HCT116 (cell line): ENCODE results near the gene RBPJ. TPM values are rescaled to one million over a fixed set of nuclear protein-coding genes. Genes with fewer than 3 reads are reported as not detected.

Source experiments
- ATAC-seq: fragments of 200-7000 bp; cut with Tn5 transposase; 2 replicates; pipeline ENCODE4 v1.9.1; 2020; ENCODE audit warnings: mild to moderate bottlenecking, moderate library complexity
- BruUV-seq: library from RNA; stranded (reverse); fragments of 400-500 nt; replicated peaks from 2 replicates; lab custom pipeline; 2021; lab: Mats Ljungman, UMichigan
- CTCF ChIA-PET: fragments of 300-600 bp; sonication (Branson Sonifier 250); formaldehyde crosslinking; loops from one replicate; lab custom pipeline; 2021; ENCODE audit warnings: antibody characterized with exemption; lab: Charles Lee
- POLR2A ChIA-PET: fragments of 300-600, 350-600 bp; sonication (Branson Sonifier 250); formaldehyde crosslinking; loops from one replicate; lab custom pipeline; 2021; ENCODE audit warnings: antibody characterized with exemption; lab: Charles Lee
- RAD21 ChIA-PET, 2 experiments: fragments of 300-600 bp; sonication (Branson Sonifier 250); formaldehyde crosslinking; loops; one replicate each; lab custom pipeline; 2023; ENCODE audit warnings: low total read pairs in 2 of 2; ENCODE audit not compliant: uncharacterized antibody in 2 of 2, unreplicated experiment in 2 of 2, low non-redundant PET in 1 of 2; lab: Charles Lee
- DNase-seq: peaks from one replicate; pipeline ENCODE4 v3.0.0-alpha.2; 2010; ENCODE audit warnings: low read depth, low spot score
- H2AFZ ChIP-seq: fragments of 200-600 bp; shearing (Covaris generic), sonication (generic); 2 replicates; pipeline ENCODE4 v1.6.1; 2017; ENCODE audit warnings: low read depth, mixed run types, mixed read lengths, antibody characterized with exemption, low read length; ENCODE audit not compliant: poor library complexity, severe bottlenecking
- H3K27ac ChIP-seq: 2 replicates; pipeline ENCODE4 v1.5.1; 2012; ENCODE audit warnings: low read depth, low read length
- H3K27me3 ChIP-seq: fragments of 200-600 bp; sonication (generic); 2 replicates; pipeline ENCODE4 v1.6.1; 2016; ENCODE audit warnings: mixed run types, low read length, mixed read lengths; ENCODE audit not compliant: insufficient read depth
- H3K36me3 ChIP-seq, 2 experiments: fragments of 200-500 bp in 1 of 2; fragments of 200-600 bp in 1 of 2; sonication (Bioruptor generic) in 1 of 2; sonication (generic) in 1 of 2; 2 replicates each; pipeline versions ENCODE4 v1.5.1 to v1.6.1; 2014 to 2016; ENCODE audit warnings: low read length in 2 of 2, inconsistent platforms in 1 of 2, mixed read lengths in 1 of 2, mixed run types in 1 of 2; ENCODE audit not compliant: insufficient read depth in 2 of 2, control insufficient read depth in 1 of 2
- H3K4me1 ChIP-seq, 2 experiments: fragments of 200-600 bp in 1 of 2; sonication (generic) in 1 of 2; 2 replicates each; pipeline versions ENCODE4 v1.5.1 to v1.6.1; 2012 to 2017; ENCODE audit warnings: low read length in 2 of 2, inconsistent platforms in 1 of 2, mild to moderate bottlenecking in 1 of 2, mixed read lengths in 1 of 2, mixed run types in 1 of 2, moderate library complexity in 1 of 2; ENCODE audit not compliant: insufficient read depth in 2 of 2, control insufficient read depth in 1 of 2
- H3K4me2 ChIP-seq: fragments of 200-600 bp; sonication (generic); 2 replicates; pipeline ENCODE4 v1.6.1; 2017; ENCODE audit warnings: mixed run types, low read length, mixed read lengths
- H3K4me3 ChIP-seq, 2 experiments: fragments of 200-600 bp in 1 of 2; sonication (generic) in 1 of 2; replicated peaks in 1 of 2; 2 replicates each; pipeline ENCODE4 v1.5.1; 2011 to 2016; ENCODE audit warnings: low read length in 2 of 2, control low read depth in 1 of 2, low read depth in 1 of 2, mild to moderate bottlenecking in 1 of 2, mixed read lengths in 1 of 2, mixed run types in 1 of 2
- H3K79me2 ChIP-seq: fragments of 200-600 bp; sonication (generic); 2 replicates; pipeline ENCODE4 v1.6.1; 2017; ENCODE audit warnings: mild to moderate bottlenecking, mixed run types, low read length, moderate library complexity, mixed read lengths; ENCODE audit not compliant: insufficient read depth
- H3K9ac ChIP-seq: fragments of 200-600 bp; sonication (generic); 2 replicates; pipeline ENCODE4 v1.6.1; 2016; ENCODE audit warnings: low read length, mixed read lengths
- H3K9me2 ChIP-seq: fragments of 200-600 bp; sonication (generic), shearing (Covaris generic); 2 replicates; pipeline ENCODE4 v1.6.1; 2017; ENCODE audit warnings: mixed run types, mild to moderate bottlenecking, moderate library complexity; ENCODE audit not compliant: insufficient read depth
- H3K9me3 ChIP-seq, 2 experiments: fragments of 200-500 bp in 1 of 2; fragments of 200-600 bp in 1 of 2; sonication (Bioruptor generic) in 1 of 2; sonication (generic) in 1 of 2; 2 replicates each; pipeline ENCODE4 v1.6.1; 2014 to 2017; ENCODE audit warnings: low read length in 2 of 2, mixed read lengths in 2 of 2, inconsistent platforms in 1 of 2, low read depth in 1 of 2, mild to moderate bottlenecking in 1 of 2, mixed run types in 1 of 2, moderate library complexity in 1 of 2; ENCODE audit not compliant: control insufficient read depth in 1 of 2, insufficient read depth in 1 of 2
- H4K20me1 ChIP-seq: fragments of 200-600 bp; sonication (generic), shearing (Covaris generic); 2 replicates; pipeline ENCODE4 v1.6.1; 2017; ENCODE audit warnings: mixed run types, mild to moderate bottlenecking, moderate library complexity; ENCODE audit not compliant: insufficient read depth
- ATF3 ChIP-seq: IDR thresholded peaks from 2 replicates; pipeline ENCODE4 v1.6.1; 2012
- CBX3 ChIP-seq: IDR thresholded peaks from 2 replicates; pipeline ENCODE4 v1.6.1; 2012; ENCODE audit warnings: low read depth
- POLR2AphosphoS5 ChIP-seq: IDR thresholded peaks from 2 replicates; pipeline ENCODE4 v1.6.1; 2011; ENCODE audit warnings: mild to moderate bottlenecking, low read depth, low read length, moderate library complexity
- REST ChIP-seq: IDR thresholded peaks from 2 replicates; pipeline ENCODE4 v1.6.1; 2012; ENCODE audit warnings: low read depth
- SP1 ChIP-seq: IDR thresholded peaks from 2 replicates; pipeline ENCODE4 v1.6.1; 2012; ENCODE audit warnings: low read depth
- SRF ChIP-seq: IDR thresholded peaks from 2 replicates; pipeline ENCODE4 v1.6.1; 2012; ENCODE audit warnings: low read depth
- TCF7L2 ChIP-seq: IDR thresholded peaks from 2 replicates; pipeline ENCODE4 v1.7.0; 2011; ENCODE audit warnings: borderline replicate concordance, inconsistent platforms; ENCODE audit not compliant: insufficient read depth, insufficient read length; ENCODE audit errors: extremely low read depth
- YY1 ChIP-seq: IDR thresholded peaks from 2 replicates; pipeline ENCODE4 v1.6.1; 2011; ENCODE audit warnings: low read length, low read depth, moderate library complexity, mild to moderate bottlenecking; ENCODE audit not compliant: insufficient replicate concordance; ENCODE audit errors: extremely low read depth
- ZBTB33 ChIP-seq: IDR thresholded peaks from 2 replicates; pipeline ENCODE4 v1.6.1; 2011; ENCODE audit warnings: mild to moderate bottlenecking, low read length, moderate library complexity; ENCODE audit not compliant: insufficient replicate concordance; ENCODE audit errors: extremely low read depth
- ZFX ChIP-seq: fragments of 450-650 bp; IDR thresholded peaks from 2 replicates; pipeline ENCODE4 v1.6.1; 2017
- intact Hi-C: fragments of 100-400 bp; cut with micrococcal nuclease; formaldehyde crosslinking; loops from 2 replicates; pipeline ENCODE4 v1.10.0; 2022
- total RNA-seq: library from RNA; stranded (reverse); gene quantifications from one replicate; pipeline ENCODE4 v1.2.1, GENCODE V29; 2021; ENCODE audit not compliant: unreplicated experiment

Gene RBPJ
- total RNA-seq, 1 experiment from 2014 or later, result 72.7 TPM

- TF ChIP-seq ATF3, result no peak
- TF ChIP-seq CBX3, result no peak
- no peak for TF ChIP-seq YY1
- no peak for TF ChIP-seq POLR2AphosphoS5
- no peak for TF ChIP-seq ZBTB33
- no peak for TF ChIP-seq ZFX
- TF ChIP-seq REST, result no peak
- TF ChIP-seq SP1, result no peak
- no peak for TF ChIP-seq TCF7L2
- TF ChIP-seq SRF, result no peak
- H3K27ac ChIP-seq, result no peak overlapping the region
- ATAC-seq (no peak), DNase-seq (no peak)
- H3K4me3 ChIP-seq, result no peak overlapping the region
- POLR2A ChIA-PET, result no interaction called here
- H3K9me3 ChIP-seq, result peaks cover 0 to 6% of the 10 kb centered on the region in 2 experiments; a peak in 1 of 4 replicates
- H3K4me1 ChIP-seq, result no peaks in the 10 kb centered on the region
- BruUV-seq, result no TSS peak
- intact Hi-C loops, result no loop called here
- no peaks in the 10 kb centered on the region for H3K9me2 ChIP-seq
- H3K27me3 ChIP-seq, result no peaks in the 10 kb centered on the region
- H3K36me3 ChIP-seq, result no peaks in the 10 kb centered on the region
- no peaks in the 10 kb centered on the region for H4K20me1 ChIP-seq
- CTCF ChIA-PET, result no interaction called here
- no peak overlapping the region for H3K9ac ChIP-seq
- H3K4me2 ChIP-seq, result no peak overlapping the region
- RAD21 ChIA-PET, result no interaction called here
- no peak overlapping the region for H2AFZ ChIP-seq
- no peaks in the 10 kb centered on the region for H3K79me2 ChIP-seq
Observed at GRCh38 chr4:26467724-26468123, 146.9 kb downstream of the RBPJ start.
